NCI-H2227 (cell line): ENCODE data around the gene SPINK8.
"Not testable (repeated sequence)": the region's sequence is repeated elsewhere in the genome, so short reads cannot be mapped to it uniquely, and the experiment has no call there.

Experiments used
- DNase-seq: peaks from one replicate; lab custom pipeline; 2025; ENCODE audit not compliant: unreplicated experiment; lab: John Stamatoyannopoulos, UW

Gene SPINK8

DNA sequence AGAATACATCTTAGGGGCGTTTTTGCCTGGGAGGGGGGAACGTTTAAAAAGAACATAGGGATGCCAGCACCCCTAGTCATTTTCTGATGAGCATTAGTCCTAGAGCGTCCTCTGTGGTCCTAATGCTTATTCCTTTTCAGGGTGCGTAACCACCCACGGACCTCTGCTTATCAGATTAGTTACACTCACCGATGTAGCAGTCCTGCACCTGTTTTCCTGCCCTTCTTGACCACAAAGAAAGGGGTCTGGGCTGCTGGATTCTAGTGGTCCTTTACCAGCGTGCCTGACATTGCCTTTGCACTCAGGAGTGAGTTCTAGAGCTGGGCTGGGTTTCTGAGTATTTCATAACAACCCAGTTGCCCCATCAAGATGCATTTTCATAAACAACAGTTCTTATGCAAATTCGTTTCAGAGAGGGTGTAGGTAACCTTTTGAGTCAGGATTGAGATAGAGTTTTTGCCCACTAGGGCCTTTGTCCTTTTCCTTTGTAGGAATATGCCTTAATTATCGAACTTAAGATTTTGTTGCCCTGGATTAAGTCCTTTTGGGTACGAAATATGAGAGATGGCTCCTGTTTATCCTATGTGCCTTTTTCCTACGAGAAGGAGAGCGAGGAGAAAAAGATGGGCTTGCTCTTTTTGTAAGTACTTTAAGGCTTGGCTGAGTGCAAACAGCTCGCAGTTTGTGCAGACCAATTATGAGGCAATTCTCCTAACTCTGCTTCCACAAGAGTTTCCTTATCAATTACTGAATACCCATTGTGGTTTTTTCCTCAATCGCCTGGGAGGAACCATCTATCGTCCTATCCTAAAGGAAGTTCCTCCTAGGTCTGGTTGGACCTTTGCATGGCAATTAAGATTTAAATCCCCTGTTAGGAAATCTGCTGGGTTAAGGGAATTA, at the start of gene SPINK8:
Gene SPINK8, minus strand, starts transcription at position 316 of the 900 bp plus-strand sequence. CDS start 5,320 bp downstream, outside the sequence.
- DNase-seq: not testable (repeated sequence)

DNA sequence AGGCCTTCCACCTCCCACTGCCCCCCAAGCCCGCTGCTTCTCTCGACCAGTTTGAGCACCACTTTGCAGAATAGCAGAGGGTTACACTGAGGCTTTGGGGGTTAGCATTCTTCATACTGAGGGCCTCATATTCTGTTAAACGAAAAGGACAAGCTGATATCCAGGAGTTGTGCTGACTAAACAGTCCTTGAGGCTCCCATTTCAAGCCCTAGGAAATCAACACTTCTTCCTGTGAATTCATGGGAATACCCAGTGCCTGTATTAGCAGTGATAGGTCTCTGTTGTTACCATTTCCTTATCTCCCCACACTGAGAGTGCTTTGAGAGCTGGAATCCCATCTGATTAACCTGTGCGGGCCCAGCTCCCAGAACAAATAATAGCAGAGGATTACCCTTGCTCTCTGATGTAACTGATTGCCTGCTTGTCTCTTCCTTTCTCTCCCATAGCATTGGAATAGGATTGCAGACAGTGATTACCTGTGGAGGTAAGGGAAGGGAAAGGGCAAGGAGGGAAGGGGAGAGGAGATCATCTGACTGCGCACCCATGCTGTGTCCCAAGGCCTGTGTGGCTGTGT, 39.5 kb upstream of the SPINK8 start:
- DNase-seq: no peak

GRCh38 chr3:48372377-48372770, 38.9 kb upstream of the SPINK8 start:
- DNase-seq: no peak

DNA sequence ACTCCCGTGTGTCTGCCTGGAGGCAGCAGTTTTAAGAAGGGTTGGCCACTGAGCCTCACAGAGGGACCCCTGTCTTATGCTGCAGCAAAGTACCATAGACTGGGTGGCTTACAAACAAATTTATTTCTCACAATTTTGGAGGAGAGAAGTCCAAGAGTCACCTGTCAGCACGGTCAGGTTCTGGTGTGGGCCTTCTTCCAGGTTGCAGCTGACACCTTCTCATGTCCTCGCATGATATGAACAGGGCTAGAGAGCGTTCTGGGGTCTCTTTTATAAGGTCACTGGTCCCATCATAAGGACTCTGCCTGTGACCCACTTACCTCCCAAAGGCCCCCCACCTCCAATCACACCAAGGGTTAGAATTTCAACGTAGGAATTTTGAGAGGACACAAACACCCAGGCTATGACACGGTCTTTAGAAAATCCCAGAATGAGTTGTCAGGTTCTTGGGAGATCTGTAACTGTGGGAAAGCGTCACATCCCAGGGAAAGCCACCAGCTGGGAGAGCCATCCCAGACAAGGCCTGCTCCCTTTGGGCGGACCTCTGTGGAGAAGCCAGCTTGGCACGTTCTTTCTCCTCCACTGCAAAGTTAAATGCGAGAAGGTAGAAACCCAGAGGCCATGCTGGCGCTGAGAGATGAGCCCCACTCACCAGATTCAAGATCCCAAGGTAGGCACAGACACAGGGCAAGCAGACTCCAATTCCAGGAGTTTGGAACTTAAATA, 38.4 kb upstream of the SPINK8 start, which contains the start of gene FBXW12:
Gene FBXW12, plus strand, starts transcription at position 569 of the 726 bp plus-strand sequence. CDS start 549 bp downstream, outside the sequence.
- no peak for DNase-seq

DNA sequence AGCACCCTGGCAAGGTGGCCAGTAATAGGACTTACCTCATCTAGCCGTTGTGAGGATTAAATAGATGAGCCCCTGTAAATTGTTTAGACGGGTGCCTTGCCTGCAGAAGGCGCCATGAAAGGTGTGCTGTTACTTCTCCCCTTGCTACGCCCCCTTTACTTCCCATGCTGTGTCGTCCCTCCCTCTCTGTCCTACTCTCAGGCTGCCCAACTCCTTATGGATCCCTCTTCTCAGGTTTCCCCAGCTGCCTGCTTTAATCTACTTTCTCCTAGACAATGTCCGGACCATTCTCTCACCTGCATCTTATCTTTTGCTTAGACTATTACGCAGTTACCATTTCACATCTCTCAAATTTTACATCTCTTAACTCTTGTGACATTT, 36.9 kb upstream of the SPINK8 start:
- no peak for DNase-seq

GRCh38 chr3:48369693-48370332, 36.4 kb upstream of the SPINK8 start:
- DNase-seq: peak; percentile 24

DNA sequence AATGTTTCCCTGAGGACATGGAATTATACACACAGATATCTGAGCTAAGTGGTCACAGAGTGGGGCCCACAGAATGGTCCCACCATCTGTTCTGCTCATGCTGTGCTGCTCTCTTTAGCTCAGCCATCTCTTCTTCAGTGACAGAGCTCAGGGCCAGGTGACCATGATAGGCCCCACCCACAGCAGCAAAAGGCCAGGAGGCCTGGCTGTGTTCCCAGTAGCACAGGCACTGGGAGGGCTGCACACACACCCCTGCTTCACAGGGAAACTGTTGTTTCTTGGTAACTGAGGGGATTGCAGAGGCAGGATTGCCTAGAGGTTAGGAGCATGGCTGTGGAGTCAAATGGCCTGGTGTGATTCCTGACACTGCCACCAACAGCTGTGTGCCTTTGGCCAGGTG, 33.7 kb upstream of the SPINK8 start:
- peak; percentile 9 for DNase-seq

- no peak for DNase-seq
Measured at GRCh38 chr3:48364840-48365239, 31.4 kb upstream of the SPINK8 start.

DNA sequence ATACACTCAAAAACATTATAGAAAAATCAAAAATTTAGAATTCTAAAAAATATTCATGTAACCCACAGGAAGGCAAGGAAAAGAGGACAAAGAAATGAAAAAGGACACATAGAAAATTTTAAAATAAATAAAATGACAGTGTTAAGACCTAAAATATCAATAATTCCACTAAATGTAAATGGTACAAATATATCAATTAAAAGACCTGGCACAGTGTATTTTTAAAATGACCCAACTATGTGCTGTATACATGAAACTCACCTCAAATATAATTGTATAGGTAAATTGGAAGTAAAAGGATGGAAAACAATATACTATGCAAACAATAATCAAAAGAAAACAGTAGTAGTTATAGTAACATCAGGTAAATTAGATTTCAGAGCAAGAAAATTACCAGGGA, 28.5 kb upstream of the SPINK8 start:
- no peak for DNase-seq

- no peak for DNase-seq
Measured at GRCh38 chr3:48356419-48356818, 23.0 kb upstream of the SPINK8 start.

DNA sequence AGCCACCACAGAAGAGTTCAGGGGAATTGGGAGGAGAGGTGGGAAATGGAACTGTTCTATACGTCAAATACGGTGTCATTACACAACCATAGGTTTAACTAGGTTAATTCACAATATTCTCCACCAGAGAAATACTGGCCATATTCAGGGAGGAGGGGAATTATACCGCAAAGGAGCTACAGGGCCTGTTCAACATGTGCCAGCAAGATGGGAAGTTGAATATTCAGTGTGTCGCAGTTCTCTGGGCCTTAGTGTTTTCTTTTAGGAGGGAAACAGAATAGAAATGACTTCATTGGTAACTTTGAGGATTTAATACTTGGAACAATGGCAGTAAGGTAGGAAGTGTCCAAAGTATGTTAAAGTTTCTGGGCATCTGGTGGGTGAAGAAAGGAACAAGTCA, 20.5 kb upstream of the SPINK8 start:
- DNase-seq: no peak

DNA sequence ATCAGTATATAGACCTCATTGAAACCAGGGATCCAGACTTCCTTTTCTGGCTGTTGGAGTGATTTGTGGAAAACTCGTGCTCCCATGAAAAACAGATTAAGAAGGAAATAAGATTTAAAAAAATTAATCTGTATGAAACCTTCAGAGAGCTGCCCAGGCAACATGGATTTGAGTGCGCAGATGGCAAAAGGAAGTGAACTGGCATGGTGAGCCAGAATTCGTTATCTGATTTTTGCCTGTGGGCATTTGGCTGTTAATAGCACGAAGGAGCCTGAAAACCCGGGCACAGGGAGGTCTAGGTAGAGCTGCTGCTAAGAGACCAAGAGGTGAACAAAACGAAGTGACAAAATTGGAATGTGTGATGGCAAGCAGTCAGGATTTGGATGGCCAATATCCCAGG, 19.1 kb upstream of the SPINK8 start:
- DNase-seq: no peak

DNA sequence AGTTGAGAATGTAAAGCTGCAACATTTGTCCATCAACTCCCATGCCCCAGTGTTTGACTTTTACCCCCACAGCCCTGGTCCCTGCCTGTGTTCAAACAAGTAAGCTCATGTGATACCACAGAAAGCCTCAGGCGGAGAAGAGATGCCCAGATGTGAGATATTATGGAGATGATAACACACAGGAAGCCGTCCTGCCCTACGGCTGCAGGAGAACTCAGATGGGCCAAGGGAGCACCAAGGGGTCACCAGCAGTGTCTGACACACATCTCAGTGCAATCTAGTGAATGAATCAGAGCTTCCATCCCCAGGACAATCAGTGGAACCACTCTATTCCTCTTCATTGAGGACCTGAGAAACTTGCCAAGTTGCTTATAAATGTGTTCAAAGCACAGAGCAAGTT, 14.0 kb upstream of the SPINK8 start:
- DNase-seq: no peak

GRCh38 chr3:48345946-48346572, 12.6 kb upstream of the SPINK8 start:
- no peak for DNase-seq

DNA sequence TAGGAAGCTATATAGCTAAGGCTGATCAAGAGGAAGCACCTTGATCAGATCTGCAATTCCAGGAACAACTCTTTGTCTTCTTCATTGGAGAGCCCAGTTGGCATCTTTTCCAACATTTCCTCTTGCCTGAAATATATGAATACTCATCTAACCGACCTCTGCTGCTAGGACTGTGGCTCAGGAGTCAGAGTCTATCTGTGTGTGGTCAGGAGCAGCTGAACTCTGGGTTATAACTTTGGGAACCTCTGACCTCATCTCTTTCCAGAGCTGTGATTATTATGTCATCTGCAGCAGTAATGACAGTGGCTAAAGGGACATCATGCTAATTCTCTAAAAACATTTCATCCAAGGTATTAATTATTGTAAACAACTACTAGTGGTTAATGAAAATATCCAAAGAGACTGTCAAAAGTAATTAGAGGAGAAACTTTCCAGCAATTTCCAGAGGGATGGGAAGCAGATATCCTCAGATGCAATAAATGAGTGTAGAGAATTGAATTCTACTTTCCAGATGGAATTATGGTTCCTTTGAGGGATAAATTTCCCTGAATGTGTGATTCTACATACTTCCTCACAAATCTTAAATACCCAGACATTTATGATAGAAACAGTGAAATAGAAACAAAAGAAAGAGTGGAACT, 11.5 kb upstream of the SPINK8 start:
- DNase-seq: no peak

- no peak for DNase-seq
Measured at GRCh38 chr3:48343432-48343831, 10.0 kb upstream of the SPINK8 start.

DNA sequence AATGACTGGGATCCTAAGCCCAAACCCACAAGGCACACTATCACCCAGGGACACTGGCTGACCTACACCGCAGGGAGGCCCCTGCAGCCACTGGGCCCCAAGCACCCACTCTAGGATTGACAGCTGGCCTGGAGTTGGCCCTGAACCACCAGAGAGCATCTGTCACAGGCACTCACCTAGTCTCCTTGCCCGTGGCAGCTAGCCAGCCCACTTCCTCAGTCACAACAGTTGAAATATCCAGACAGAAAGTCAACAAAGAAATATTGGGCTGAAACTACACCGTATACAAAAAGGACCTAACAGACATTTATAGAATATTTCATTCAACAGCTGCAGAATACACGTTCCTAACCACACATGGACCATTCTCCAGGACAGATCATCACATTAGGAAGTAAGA, 5.2 kb upstream of the SPINK8 start:
- no peak for DNase-seq

DNA sequence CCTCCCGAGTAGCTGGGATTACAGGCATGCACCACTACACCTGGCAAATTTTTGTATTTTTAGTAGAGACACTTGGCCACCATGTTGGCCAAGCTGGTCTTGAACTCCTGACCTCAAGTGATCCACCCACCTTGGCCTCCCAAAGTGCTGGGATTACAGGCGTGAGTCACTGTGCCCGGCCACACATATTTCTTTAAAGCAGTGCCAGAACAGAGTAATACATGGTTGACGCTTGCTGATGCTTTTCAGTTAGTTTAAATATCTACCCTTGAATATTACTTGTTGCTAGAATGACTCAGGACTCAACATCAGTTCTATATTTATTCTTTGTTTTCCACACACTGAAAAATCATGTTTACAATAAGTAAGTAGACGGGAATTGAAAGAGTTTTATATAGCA, 4.1 kb upstream of the SPINK8 start:
- not testable (repeated sequence) for DNase-seq

GRCh38 chr3:48335286-48335685, 1.8 kb upstream of the SPINK8 start:
- not testable (repeated sequence) for DNase-seq

- DNase-seq: no peak
Measured at GRCh38 chr3:48334605-48335004, 1.1 kb upstream of the SPINK8 start.
